ENCODE data around the gene IBTK. TPM values are rescaled to one million over a fixed set of nuclear protein-coding genes. Genes with fewer than 3 reads are reported as not detected.
"Not testable (repeated sequence)": the region's sequence is repeated elsewhere in the genome, so short reads cannot be mapped to it uniquely, and the experiment has no call there.

IBTK gene
- total RNA-seq, 3 donors from 2014 or later: 25.6 to 41.1 (median 33.4) TPM

DNA sequence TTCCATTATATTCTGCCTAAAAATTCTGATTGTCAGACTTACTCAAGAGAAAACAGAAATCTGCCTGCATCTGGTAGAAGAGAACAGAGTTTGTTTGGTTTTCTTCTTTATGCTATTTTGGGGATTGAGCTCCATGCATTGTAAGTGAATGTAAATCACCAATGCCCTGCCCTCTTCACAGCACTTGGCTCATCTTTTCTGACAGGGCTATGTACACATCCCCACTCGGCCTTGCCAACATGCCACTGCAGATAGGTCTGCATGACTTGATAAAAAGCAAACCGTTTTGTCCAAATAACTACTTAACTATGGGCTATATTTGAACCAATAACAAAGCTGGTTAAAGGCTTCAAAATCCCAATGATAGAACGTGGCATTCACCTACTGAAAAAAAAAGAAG lies 117.7 kb downstream of the IBTK start:
- no peak for DNase-seq (ENCODE audit: low spot score in 2 of 2)
- H3K36me3 ChIP-seq: no peaks in the 10 kb centered on the region
- H3K4me3 ChIP-seq: no peak overlapping the region
- intact Hi-C loops (cut with DNase I; ENCODE audit: low total_unique reads): no loop called here
- H3K9me3 ChIP-seq: no peaks in the 10 kb centered on the region
- H3K27ac ChIP-seq: no peak overlapping the region
- TF ChIP-seq, protein P1, sequence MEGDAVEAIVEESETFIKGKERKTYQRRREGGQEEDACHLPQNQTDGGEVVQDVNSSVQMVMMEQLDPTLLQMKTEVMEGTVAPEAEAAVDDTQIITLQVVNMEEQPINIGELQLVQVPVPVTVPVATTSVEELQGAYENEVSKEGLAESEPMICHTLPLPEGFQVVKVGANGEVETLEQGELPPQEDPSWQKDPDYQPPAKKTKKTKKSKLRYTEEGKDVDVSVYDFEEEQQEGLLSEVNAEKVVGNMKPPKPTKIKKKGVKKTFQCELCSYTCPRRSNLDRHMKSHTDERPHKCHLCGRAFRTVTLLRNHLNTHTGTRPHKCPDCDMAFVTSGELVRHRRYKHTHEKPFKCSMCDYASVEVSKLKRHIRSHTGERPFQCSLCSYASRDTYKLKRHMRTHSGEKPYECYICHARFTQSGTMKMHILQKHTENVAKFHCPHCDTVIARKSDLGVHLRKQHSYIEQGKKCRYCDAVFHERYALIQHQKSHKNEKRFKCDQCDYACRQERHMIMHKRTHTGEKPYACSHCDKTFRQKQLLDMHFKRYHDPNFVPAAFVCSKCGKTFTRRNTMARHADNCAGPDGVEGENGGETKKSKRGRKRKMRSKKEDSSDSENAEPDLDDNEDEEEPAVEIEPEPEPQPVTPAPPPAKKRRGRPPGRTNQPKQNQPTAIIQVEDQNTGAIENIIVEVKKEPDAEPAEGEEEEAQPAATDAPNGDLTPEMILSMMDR (IDR thresholded peaks at IDR 0.05): no peak
- TF ChIP-seq POLR2A (IDR thresholded peaks at IDR 0.05) (no peak), POLR2AphosphoS5 (IDR thresholded peaks at IDR 0.05) (no peak)
- H3K4me1 ChIP-seq: no peaks in the 10 kb centered on the region
- H3K27me3 ChIP-seq: no peaks in the 10 kb centered on the region

DNA sequence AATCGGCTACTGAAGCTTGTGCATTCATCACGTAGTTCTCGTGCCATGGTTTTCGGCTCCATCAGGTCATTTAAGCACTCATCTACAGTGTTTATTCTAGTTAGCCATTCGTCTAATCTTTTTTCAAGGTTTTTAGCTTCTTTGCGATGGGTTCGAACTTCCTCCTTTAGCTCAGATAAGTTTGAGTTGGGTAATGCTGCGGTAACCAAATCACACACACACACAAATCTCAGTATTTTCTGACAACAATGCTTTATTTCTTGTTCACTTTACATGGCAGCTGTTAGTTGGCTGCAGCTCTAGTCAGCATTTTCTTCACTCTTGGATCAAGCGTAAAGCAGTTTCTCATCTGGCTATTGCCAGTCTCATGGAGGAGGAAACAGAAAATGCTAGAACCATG lies 118.6 kb downstream of the IBTK start:
- H3K9me3 ChIP-seq; H3K36me3 ChIP-seq; H3K27ac ChIP-seq; H3K27me3 ChIP-seq; intact Hi-C loops (cut with DNase I; ENCODE audit: low total_unique reads); H3K4me3 ChIP-seq; H3K4me1 ChIP-seq; DNase-seq (ENCODE audit: low spot score in 2 of 2): not testable (repeated sequence)

DNA sequence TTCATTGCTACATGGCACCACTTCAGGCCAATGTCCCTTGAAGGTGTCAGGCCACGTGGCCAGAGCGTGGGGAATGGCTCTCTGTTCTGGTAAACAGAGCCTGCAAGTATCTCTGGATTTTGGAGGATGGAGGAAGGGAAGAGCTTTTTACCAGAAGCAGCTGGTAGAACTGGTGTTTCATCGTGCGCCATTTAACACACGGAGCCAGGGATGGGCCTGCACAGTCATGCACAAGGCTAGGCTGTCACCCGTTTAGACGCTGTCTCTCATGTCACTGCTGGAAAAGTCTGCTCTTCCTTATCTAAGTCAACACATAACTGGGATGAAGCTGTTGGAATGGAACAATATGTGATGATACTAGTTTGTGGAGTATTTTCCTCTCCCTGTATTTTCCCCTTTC lies 123.9 kb downstream of the IBTK start:
- H3K4me3 ChIP-seq: no peak overlapping the region
- no peak for DNase-seq (ENCODE audit: low spot score in 2 of 2)

More for the DNA sequence above, 123.9 kb downstream of the IBTK start:
- H3K36me3 ChIP-seq: no peaks in the 10 kb centered on the region
- intact Hi-C loops (cut with DNase I; ENCODE audit: low total_unique reads): no loop called here
- H3K27me3 ChIP-seq: no peaks in the 10 kb centered on the region
- TF ChIP-seq, protein P1 (IDR thresholded peaks at IDR 0.05): no peak
- TF ChIP-seq POLR2A (IDR thresholded peaks at IDR 0.05) (no peak), POLR2AphosphoS5 (IDR thresholded peaks at IDR 0.05) (no peak)
- no peaks in the 10 kb centered on the region for H3K9me3 ChIP-seq
- no peaks in the 10 kb centered on the region for H3K4me1 ChIP-seq
- H3K27ac ChIP-seq: no peak overlapping the region

Other genes with a start within 250 kb of the IBTK start
- gene TPBG, start 116.1 kb upstream of the IBTK start, total RNA-seq: 10 to 100 TPM; 20.8 to 73.2 (median 49.2) TPM